OCI-LY7 (cell line): Measurements from ENCODE around the gene NAA60.

Source experiments
- CTCF ChIP-seq: fragments of 200-600 bp; sonication (generic); conservative IDR thresholded peaks from 2 replicates; pipeline ENCODE4 v1.5.1; 2014; ENCODE audit warnings: mild to moderate bottlenecking, antibody characterized with exemption, low read length, moderate library complexity, mixed read lengths
- EZH2phosphoT487 ChIP-seq: fragments of 200-600 bp; sonication (generic); IDR thresholded peaks from 2 replicates; pipeline ENCODE4 v1.6.1; 2018; ENCODE audit warnings: low read depth, borderline replicate concordance, mild to moderate bottlenecking, mixed run types, antibody characterized with exemption, low read length, moderate library complexity, mixed read lengths

GRCh38 chr16:3513892-3514583, 70.6 kb downstream of the NAA60 start:
- no peak for TF ChIP-seq CTCF
- no peak for TF ChIP-seq EZH2phosphoT487
